NCI-H1694 treated with DMSO at 0.1 percent for 48 hours (cell line): ENCODE data around the gene CHRND.

Experiments used
- DNase-seq: peaks from one replicate; lab custom pipeline; 2025; lab: John Stamatoyannopoulos, UW

The CHRND gene

DNA sequence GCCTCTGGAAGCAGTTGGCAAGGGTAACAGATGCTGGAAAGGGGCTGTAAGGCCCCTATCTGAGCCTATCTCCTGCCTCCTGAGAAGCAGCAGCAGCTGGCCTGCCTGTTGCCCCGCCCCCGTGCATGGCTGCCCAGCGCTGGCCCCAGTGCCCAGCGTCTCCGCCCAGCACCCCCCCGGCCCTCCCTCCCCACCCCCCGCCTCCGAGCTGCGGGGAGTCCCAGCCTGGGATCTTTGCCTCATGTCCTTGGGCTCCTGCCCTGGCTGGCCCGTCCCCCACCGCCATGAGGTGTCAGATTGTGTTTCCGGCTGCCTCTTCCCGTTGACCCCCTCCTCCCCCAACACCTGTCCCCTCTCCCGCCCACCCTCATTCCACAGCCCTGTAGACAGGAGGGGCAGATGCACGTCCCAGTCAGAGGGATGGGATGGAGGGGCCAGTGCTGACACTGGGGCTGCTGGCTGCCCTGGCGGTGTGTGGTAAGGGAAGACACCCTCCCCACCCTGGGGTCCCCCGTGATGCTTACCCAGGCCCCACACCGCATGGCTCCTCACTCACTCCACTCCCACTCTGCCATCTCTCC, at the start of gene CHRND:
TSS of gene CHRND (plus strand) at position 370 of the 581 bp plus-strand sequence. CDS start at position 426, 56 bp downstream.
- no peak for DNase-seq

DNA sequence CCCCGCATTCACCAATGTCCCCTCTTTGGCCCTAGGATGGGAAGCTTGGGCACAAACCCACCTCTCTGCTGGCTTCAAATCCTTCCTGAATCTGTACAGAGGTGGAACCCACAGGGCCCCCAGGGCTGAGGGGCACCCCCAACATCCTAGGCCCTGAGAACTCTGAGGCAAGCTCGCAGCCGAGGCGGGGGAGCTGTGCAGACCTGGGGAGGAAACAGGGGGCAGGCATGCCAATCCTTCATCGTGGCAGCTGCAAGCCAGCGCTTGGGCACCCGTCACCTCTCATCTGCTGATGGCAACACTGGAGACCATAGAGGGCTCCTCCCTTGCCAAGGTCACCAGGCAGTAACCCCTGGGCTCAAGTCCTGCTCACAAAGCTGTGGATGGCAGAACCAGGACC, 49.2 kb upstream of the CHRND start:
- no peak for DNase-seq

DNA sequence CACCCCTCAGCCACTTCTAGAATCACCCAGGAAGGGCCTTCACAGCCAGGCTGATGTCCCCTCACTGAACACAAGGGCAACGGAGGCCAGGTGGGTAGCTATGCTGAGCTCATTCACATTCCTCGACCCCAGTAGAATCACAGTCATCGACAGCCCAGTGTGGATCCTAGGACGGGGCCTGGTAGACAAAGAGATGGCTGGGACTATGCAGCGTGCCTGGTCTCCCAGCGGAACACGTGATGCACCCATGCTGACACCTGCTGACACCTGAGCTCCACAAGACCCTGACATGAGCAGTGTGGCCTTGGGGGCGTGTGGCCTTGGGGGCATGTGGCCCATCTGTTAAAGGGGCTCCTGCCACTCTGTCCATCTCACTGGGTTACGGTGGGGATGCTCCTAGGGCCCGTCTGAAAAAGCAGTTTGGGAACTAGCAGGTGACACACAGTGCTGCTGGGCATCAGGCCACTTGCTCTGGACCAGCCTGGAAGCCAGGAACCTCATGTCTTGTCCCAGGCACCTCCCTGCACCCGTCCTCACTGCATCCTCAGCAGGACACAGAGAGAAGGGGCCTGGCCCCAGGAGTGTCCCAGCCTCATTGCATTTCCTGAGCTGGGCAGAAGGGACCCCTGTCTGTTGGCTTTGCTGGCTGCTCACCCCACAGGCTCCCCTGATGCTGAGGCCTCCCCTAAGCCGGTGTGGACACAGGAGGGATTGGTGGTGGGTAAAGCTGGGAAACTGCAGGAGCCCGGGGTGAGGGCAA, 48.0 kb upstream of the CHRND start:
- DNase-seq, result no peak

DNA sequence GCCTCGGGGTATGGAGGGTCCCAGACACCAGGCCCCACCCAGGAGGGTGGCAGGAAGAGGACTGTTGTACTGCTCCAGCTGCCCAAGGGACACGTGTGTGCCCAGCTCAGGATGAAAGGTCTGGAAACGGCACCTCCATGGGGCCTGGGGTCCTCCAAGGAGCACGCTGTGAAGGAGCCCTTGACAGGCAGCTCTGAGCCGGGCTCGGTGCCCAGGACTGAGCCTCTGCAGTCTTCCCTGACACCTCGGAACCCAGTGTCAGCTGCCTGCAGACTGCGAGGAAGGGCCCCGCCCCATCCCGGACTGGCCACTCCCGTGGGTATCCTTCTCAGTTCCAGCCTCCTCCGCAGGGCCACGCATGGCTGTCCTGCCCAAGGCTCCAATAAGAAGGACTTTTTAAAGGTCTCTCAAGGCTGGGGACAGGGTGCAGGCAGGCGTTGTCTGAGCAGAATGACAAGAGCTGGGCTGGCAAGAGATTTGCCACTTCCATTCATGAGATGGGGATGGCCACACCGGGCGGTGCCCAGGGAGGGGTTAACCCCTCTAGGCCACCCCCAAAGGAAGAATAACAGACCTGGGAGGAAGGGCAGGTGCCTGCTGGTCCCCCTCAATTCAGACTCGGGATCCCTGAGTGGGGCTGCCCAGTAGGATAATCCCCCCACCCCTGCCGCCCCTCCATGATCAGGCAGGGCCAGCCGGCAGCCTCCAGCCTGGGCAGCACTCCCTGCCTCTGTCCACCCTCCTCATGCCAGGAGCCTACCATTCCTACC, 47.2 kb upstream of the CHRND start:
- DNase-seq, result no peak

DNA sequence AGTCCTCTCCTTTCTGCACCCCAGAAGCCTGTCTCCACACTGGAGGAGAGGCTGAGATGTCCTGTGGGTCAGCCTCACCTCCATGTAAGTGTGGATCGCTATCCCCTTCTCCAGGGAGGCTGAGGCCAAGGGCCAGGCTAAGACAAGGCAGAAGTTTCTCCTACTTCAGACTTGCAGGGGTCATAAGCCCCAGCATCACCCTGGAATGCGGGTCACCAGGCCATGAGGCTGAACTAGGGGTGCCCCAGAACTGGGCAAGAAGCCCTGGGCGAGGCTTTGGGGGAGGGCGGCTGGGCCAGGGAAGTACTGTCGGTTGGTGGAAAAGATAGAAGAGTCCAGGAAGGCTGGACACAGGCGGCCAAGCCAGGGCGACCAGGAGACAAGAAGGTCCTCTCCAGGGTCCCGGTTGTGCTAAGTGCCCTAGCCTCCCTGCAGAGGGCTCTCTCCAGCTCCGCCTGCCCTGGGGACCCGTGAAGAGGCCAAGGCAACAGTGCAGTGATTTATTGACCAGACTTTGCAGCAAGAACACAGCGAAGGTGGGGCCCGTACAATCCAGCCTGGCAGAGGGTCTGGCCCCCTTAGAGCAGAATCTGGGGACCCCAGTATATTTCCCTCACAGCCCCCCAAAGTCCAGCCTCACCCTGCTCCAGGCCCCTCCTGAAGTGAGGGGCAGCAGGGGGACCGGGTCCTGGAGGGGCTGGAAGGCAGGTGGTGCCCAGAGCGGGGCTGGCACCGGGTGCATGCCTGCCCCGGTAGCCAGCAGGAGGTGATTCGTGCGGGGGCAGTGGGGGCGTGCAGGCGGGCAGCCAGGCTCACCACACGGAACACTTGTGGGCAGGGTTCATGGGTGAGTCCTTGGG, 46.4 kb upstream of the CHRND start:
- no peak for DNase-seq

DNA sequence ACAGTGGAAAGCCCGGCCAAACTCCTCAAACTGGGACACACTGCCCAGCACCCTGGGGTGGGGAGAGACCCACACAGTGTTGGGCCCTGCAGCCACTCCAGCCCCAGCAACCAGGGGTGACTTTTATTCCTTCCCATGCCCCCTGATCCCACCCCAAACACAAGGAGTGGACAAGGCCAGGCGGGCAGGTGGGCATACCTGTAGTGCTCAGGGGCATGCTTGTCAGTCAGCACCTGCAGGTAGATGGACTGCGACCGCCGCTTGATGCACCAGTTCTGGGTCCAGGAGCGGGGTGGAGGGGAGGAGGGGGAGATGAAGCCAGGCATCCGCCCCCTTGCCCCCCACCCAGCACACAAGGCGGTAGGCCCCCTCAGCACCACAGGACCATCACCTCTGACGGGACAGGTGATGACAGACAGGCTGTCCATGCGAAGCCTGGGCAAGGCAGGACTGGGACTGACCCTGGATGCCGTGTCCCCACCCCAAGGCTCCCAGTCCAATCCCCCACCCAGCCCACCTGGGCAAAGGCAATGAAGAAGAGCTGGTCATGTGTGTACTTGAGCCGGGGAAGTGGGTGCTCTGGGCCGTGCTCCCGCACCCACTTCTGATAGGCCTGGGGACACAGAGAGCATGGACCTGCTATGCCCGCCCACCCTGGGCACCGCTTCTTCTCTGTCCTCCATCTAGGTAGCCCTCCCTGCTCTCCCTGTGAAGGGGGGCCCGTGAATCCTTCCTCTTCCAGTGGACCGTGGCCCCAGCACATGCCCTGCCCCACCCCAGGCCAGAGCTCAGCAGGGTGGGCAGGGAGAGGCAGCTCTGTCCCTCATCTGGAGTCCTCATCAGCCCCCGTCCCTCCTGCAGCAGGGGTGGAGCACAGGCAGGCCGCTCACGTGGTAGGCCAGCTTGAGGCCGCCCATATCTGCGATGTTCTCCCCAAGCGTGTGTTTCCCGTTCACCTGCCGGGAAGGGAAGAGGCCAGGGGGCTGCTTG, 45.5 kb upstream of the CHRND start:
- no peak for DNase-seq

DNA sequence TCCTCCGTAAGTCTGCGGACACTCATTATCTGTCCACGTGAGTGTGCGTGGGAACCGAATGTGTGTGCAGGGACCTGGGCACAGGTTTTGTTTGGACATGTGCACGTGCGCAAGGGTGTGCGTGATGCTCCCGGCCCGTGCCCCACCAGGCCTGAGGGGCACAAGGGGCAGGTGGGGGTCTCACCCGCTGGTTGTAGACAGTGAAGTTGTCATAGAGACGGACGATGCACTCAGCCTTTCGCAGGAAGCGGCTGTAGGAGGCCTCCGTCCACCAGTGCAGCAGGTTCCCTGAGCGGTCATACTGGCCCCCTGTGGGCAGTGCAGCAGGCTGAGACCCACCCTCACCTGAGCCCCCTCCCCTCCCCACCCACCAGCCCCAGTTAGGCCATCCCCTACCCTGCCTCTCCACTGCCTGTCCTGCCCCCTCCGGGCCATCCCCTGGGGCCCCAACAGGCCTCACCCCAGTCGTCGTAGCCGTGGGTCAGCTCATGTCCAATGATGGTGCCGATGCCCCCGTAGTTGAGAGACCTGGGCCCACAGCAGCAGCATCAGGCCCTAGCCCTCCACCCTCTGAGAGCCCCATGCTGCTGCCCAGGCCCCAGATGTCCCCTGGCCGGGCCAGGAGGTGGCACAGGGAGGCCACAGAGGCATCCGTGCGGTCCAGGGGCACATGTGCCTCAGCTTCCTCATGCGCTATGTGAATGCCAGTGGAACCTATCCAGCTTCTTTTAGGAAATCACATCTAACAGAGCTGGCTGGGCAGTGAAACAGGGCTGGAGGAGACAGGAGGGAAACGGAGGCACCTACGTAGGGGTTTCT, 44.4 kb upstream of the CHRND start:
- DNase-seq, result no peak

DNA sequence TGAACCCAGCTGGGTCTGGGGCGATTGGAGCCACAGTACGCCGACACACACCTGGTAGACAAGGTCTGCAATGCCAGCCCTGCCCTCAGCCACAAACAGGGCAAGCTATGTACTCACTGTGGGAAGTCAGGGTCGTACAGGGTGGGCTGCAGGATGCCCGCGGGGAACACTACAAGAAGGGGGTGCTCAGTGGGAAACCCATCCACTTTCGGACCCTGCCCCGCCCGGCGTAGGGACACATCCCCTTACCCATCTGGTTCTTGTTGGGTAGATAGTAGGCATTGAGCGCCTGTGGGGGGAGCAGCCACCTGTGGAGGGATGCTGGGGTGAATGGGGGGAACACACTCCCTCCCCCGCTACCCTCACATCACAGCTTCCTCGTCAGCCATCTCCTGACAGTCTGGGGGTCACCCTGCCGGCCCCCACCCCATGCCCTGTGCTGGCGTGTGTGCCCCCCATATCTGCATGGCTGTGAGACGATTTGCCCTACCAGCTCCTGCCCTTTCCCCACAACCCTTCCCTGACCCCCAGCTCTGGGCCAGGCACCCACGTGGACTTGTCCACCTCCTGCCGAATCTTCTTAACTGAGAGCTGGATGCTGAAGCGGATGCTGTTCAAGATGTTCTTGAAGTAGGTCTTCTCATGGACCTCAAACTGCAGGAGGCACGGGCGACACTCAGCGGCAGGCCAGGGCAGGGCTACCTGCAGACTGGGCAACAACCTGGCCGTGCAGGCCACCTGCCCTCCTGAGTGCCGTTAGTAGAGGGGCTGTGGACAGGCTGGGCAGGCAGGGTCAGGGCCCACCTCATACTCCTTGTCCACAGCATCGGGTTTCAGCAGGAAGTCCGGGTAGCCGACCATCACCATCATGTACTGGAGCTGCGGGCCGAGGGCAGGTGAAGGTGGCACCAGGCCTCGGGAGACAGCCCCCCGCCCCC, 43.4 kb upstream of the CHRND start:
- no peak for DNase-seq

DNA sequence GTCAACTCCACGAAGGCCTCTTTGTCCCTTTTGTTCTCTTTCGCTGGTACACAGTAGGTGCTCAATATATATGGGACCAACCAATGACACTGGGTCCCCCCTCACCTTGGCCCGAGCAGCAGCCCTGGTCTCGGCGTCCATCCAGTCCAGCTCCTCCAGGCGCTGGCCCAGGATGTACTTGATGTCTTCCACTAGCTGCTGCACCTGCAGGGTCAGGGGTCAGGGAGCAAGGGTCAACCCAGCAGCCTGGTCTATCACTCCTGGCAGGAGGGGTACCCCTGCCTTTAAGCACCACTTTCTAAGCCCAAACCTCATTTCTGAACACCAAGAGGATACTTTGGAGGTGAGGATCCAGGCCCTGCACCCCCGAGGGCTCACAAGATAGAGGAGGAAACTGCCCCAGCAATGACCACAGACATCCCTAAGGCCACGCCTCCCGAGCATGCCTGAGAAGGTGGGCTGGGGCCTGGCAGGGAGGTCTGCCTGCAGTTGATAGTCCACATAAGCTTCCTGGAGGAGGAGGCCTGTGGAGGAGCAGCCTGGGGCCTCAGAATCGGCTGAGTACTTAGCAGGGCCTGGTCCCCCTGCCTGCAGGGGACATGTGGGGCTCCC, 42.5 kb upstream of the CHRND start:
- DNase-seq, result no peak

DNA sequence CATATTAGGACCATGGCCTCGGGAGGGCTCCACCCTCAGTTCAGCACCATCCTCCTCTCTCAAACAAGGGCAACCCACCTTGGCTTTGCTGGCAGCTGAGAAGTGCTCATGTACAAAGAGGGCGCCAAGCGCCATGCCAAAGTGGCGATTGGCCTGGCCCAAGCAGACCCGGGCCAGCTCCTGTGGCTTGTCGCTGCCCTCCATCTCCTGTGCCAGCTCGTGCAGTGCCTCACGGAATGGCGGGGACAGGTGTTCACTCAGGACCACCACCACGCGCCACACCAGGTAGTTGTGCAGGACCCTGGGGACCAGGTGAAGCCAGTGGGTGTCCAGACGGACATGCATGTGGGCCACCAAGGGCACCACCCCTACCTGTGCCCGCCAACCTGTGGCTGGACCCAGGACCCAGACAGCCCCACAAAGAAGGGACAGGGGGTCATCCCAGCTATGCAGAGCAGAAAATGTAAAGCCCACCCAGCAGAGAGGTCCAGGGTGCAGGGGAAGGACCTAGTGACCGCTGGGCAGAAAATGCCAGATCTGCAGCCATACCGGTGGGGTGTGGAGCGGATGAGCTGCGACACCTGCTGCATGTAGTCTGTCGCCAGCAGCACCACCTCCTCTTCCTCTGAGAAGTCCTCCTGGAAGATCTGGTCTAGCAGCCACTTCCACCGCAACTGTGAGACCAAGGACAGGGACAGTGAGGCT, 41.9 kb upstream of the CHRND start:
- DNase-seq, result no peak

DNA sequence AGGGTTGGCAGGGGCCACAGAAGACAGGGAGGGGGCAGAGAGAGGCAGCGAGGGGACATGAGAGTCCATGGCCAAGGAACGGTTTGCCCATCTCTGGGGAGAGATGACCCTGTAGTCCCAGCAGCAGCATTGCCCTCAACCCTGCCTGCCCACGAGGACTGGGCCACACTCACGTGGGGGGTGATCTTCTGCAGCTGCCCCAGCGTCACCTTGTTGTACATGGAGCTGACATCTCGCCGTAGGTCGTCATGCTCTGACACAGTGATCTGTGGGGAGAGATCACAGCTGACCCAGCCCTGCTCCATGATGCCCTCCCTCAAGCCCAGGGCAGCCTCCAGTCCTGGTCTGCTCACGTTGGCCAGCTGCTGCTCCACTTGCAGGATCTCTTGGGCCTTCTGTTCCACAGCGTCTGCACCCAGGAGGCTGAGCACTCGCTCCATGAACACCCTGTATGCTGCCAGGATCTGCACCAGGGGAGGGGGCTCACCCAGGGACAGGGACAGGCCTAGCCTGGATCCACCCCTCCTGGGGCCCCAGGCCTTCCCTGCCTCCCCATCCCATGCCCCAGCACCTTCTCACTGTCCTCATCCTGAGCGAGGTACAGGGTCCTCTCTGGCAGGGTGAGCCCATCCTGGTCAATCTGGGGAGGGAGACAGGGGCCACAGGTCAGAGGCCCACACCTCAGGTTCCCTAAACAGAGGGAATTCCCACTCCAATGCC, 41.2 kb upstream of the CHRND start:
- no peak for DNase-seq

DNA sequence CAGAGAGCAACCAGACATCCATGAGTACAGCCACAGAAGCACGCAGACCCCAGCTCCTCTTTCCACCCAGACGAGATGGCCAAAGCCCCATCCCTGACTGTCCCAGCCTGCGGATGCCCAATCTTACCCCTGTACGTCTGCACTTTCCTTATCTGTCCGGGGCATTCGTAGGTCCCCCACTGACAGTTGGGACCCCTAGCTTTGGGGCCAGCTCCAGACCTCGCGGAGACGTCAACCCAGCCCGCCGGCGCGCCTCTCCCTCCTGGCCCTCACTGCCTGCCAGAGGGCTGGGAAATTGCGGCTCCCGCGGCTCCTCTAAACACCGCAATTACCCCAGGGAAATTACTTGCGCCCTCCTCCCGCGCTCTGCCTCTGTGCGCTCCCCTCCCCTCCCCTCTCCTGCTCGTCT, 40.6 kb upstream of the CHRND start:
- DNase-seq, result no peak

DNA sequence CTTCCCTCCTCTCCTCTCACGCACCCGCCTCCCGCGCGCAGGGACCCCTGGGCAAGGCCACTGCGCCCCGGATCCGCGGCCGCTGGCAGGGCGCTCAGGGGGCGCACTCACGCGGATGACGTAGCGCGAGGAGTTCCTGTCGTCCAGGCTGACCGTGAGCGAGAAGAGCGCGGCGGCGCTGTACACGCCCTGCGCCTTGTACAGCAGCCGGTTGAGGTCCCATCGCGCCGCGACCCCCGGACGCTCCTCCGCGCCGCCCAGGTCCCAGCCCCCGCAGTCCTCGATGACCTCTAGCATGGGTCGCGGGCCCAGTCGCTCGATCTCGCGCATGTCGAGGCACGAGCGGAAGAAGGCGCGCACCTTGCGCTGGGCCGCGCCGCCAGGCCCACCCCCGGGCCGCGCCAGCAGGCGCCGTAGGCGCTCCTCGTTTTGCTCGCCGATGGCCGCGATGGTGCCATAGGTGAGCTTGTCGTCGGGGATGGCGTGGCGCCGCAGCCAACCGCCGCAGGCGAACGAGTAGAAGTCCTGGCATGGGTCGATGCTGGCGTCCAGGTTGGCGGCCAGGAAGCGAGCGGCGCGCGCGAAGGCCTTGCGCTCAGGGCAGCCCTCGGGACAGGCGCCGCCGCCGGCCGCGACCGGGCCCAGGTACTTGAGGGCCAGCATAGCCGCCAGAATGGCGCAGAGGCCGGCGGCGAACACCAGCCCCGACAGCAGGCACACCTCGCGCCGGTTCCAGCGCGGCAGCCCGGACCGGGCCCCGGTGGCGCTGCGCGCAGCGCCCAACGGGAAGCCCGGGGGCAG, 40.0 kb upstream of the CHRND start:
- DNase-seq, result no peak

DNA sequence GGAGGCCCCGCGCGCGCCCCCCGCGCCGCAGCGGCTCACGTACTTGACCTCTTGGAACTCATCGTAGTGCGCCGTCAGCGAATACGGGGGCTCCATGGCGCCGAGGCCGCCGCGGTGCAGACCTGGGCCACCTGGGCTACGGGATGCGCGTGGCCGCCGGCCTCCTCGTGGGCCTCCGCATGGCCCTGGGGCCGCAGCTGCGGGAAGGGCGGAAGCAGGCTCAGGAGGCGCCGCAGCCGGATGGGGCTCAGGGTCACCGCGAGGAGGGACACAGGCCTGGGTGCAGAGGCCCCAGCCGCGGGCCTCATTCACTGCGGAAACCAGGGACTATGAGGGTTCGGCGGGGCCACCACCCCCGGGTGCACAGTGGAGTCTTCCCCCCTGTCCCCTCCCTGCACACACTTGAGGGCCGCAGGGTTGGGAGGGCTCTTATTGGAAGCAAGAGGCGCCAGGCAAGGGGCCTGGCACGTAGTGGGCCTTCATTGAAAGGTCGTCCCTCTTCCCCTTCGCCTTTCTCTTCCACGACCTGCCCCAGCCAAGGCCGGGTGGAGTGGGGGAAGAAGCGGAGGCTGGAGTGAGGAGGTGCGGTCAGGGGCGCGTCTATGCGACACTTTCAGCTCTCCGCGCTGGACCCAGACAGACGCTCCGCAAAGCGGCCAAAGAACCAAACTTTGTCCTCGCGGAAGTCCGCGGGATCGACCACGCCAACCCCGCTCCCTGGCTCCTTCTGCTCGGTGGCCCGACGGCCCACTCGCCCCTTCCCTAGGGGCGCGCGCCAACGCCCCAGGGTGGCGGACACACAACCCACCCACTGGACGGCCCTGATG, 39.2 kb upstream of the CHRND start:
- no peak for DNase-seq

DNA sequence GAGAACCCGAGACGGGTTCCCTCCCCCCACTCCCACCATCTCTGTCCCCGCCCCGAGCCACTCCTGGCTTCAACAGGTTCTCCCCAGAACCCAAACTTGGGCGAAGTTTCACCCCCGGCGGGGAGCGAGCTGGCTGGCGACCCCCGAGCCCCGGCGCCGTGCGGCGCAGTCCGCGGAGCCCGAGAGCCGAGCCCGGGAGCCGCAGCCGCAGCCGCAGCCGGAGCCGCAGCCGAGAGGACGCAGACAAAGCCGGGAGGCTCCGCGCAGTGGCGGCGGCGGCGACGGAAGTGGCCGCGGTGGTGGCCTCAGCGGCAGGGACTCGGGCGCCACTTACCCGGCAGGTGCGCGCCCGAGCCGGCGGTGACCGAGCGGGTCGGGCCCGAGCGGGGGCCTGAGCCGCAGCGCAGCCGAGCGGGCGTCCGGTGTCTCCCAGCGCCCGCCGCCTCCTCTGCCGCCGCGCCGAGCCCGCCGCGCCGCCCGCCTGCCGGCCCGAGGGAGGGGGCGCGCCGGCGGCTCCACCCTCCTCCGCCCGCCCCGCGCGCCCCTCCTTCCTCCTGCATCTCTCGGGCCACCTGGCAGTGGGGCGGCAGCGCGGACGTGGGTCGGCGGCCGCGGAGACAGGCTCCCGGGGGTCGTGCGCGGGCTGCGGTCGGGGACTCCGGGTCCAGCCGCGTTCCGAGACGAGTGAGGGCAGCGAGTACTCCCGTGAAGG, 38.4 kb upstream of the CHRND start, which contains the start of gene ECEL1:
TSS of gene ECEL1 (minus strand) at position 450 of the 712 bp plus-strand sequence. CDS start 1,181 bp downstream, outside the sequence.
- DNase-seq, result no peak
